Activated T-helper 1 cell treated with anti-CD3 and anti-CD28 coated beads, Interleukin-2, amount 50 U/mL, for 16 hours (primary cell): ENCODE results near the gene ADAMTS15.
A peak's percentile ranks its signal among the peaks of the same experiment; 100 is the strongest.
"Not testable (repeated sequence)": the region's sequence is repeated elsewhere in the genome, so short reads cannot be mapped to it uniquely, and the experiment has no call there.

Experiments used
- DNase-seq, 2 donors: peaks; one replicate each; pipeline ENCODE4 v3.0.0-alpha.2; 2020; ENCODE audit warnings: low read depth in 1 of 2, low spot score in 1 of 2

ADAMTS15 gene

GRCh38 chr11:130434521-130435223 is 13.8 kb upstream of the ADAMTS15 start:
- DNase-seq, result peak; percentile 15 to 30

DNA sequence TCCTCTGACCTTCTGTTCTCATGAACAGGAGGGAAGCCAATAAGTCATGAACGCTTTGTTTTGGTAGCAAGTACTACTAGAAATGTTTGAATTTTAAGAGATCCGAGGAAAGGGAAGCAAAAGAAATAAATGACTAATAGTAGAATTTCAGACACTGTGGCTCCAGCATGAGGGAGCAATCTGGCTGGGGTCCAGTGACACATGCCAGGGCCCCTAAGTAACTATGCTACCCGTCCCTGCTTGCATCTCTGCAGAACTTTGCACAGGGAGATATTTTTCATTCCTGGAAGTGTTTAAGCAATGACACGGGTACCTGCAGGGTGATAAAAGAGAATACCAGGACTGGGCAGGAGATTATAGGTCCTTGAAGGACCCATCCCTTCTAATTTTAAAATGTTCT is 12.8 kb upstream of the ADAMTS15 start:
- no peak for DNase-seq

DNA sequence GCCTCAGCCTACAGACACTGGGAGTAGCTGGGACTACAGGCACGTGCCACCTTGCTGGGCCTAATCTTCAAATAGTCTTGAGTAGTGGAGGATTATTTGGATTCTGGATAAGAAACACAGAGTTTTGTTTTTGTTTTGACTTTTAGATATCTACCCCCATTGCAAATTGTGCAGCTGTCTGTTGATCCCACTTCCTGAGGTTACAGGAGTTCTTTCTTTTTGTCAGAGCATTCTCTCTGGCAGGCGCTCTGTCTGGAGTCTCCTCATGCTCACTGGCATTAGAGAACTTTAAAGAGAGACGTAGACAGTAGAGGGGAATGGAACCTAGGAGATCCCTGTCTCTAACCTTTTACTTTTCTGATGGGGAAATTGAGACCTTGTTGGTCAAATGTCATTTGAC is 12.3 kb upstream of the ADAMTS15 start:
- no peak for DNase-seq

DNA sequence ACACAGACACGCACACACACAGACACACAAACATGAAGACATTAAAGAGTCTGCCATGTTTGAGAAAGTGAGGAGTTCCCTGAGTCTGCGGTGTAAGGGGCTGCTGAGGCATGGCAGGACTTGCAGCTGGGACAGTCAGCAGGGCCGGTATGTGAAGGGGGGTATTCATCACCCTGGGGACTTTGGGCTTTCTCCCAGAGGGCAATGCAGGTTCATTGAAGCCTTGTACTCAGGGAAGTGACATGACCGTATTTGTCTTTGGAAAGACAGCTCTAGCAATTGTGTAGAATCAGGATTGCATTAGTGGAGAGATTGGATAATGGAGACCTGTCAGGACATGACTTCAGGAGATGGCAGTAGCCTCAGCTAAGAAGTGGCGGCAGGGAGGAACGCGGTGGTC is 10.6 kb upstream of the ADAMTS15 start:
- DNase-seq, result no peak

GRCh38 chr11:130438401-130439159 is 9.9 kb upstream of the ADAMTS15 start:
- DNase-seq, result not testable (repeated sequence)

DNA sequence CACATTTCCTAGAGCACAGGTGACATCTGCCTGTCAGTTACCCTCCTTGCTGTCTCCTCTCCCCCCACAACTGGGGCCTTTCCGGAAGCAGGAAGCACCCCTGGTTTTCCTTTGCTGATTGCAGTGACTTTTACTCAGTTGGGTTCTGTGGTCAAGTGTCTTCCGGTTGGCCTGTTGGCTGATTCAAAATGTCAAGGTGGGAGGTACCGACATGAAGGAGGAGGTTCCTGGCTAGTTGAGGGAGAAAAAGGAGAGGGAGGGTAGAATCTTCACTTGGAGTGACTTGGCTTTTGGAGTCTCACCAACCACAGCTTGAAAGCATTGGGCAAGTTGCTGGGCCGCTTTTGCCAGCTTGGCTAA is 9.3 kb upstream of the ADAMTS15 start:
- DNase-seq, result no peak

DNA sequence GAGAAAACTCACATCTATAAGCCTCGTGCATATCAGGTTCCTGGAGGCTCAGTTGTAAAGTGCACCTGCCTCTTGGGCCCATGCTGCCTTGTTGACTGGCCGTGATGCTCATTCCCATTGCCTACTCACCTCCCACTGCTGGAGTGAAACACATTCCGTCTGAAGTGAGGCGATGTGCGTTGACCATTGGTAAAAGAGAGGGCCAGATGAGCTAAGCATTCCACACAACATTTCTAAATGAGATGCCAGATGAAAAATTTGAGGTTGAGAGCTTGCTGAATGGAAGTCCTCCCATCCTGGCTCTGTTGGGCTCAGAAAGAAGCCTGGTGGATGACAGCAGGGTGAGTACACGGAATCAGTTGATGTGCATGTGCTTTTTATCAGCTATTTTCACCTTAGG is 8.6 kb upstream of the ADAMTS15 start:
- no peak for DNase-seq

DNA sequence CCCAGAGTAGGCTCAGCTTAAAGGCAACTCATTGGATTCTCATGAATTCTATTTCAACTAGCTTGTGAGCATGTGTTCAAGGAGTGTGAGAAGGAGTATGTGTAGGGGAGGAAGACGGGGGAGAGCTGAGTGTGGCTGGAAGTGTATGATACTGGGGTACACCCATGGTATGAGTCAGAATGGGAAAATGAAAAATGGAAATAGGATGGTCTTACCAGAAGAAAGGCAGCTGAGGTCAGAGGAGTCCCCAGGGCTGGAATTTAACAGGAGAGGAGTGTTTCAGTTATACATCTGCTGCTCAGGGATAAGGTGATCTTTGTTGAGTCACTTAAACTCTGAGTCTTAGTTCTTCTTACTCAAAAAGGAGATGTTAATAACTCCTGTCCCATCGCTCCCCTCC is 6.7 kb upstream of the ADAMTS15 start:
- no peak for DNase-seq

- DNase-seq, result no peak
These were observed 5.7 kb upstream of the ADAMTS15 start for GRCh38 chr11:130442737-130443136.

- no peak for DNase-seq
These were observed 2.7 kb upstream of the ADAMTS15 start for GRCh38 chr11:130445788-130446187.

DNA sequence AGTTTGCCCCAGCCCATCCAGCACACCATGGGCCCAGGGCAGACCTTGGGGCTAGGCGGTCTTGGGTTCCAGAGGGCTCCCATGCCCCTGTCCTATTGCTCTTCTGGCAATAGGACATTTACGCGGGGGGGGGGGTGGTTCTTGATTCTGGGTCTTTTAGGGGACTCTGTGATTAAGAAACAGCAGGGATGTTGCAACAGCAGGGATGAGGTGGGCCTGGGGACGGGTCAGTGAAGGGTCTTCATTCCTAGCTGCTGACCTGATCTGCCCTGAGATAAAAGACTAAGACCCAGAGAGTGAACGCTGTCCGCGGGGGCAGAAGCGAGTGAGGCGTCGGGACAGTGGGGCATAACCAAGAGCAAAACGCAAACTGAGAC is 418 bp upstream of the ADAMTS15 start:
- no peak for DNase-seq

DNA sequence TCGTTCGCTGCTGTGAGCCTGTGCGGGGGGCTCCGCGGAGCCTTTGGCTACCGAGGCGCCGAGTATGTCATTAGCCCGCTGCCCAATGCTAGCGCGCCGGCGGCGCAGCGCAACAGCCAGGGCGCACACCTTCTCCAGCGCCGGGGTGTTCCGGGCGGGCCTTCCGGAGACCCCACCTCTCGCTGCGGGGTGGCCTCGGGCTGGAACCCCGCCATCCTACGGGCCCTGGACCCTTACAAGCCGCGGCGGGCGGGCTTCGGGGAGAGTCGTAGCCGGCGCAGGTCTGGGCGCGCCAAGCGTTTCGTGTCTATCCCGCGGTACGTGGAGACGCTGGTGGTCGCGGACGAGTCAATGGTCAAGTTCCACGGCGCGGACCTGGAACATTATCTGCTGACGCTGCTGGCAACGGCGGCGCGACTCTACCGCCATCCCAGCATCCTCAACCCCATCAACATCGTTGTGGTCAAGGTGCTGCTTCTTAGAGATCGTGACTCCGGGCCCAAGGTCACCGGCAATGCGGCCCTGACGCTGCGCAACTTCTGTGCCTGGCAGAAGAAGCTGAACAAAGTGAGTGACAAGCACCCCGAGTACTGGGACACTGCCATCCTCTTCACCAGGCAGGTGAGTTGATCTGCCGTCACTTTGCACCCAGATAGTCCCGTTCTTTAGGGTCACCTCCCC is 1.0 kb downstream of the ADAMTS15 start:
- DNase-seq, result no peak

DNA sequence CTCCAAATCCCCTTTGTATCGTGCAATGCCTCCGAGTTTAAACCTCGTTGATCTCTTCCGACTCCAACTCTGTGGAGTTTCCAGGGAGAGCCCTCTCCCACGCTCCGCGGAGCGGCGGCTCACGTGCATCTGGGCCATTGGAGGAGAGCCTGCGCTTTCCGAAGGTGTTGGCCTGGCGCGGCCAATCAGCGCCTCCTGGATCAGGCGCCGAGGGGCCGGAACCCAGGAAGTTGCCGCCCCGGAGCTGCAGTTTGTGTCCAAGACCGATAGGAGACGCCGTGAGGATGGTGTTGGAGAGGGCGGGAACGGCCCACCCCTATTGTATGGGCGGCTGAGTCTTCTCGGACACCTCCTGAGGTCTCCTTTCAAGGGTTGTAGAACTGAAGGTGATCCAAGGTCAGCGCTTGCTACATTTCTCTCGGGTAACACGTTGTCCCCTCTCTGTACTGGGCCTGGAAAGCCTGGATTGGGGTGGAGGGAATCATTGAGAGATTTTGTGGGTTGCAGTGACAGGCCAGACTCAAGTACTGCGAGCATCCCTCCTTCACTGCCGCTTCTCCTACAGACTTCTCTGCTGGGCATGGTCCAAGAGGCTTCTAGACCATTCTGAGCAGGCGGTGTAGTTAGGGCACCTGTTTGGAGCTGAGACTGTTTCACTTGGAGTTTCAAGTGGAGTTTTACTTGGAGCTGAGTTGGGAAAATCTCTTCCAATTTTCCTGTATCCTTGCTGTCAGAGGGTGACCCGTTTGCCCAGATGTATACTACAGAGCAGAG is 1.7 kb downstream of the ADAMTS15 start:
- no peak for DNase-seq

- no peak for DNase-seq
These were observed 3.0 kb downstream of the ADAMTS15 start for GRCh38 chr11:130451231-130452019.

GRCh38 chr11:130452176-130452575 is 3.7 kb downstream of the ADAMTS15 start:
- no peak for DNase-seq

DNA sequence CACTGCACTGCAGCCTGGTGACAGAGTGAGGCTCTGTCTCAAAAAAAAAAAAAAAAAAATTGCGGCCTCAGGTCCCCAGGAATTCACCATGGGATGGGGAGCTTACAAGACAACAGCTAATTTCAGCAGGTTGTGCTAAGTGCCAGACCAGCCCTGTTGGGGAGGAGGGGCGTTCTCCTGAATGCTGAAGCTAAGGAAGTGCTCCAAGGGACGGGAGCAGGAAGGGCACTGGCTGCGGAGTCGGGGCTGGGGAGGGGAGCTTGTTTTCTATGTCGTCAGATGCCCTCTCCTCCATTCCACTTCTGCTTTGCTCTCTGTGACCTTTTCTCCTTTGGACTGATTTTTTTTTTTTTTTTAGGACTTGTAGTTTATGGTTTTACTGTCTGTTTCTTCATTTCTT is 4.5 kb downstream of the ADAMTS15 start:
- no peak for DNase-seq

- DNase-seq, result no peak
These were observed 6.2 kb downstream of the ADAMTS15 start for GRCh38 chr11:130454491-130455252.

DNA sequence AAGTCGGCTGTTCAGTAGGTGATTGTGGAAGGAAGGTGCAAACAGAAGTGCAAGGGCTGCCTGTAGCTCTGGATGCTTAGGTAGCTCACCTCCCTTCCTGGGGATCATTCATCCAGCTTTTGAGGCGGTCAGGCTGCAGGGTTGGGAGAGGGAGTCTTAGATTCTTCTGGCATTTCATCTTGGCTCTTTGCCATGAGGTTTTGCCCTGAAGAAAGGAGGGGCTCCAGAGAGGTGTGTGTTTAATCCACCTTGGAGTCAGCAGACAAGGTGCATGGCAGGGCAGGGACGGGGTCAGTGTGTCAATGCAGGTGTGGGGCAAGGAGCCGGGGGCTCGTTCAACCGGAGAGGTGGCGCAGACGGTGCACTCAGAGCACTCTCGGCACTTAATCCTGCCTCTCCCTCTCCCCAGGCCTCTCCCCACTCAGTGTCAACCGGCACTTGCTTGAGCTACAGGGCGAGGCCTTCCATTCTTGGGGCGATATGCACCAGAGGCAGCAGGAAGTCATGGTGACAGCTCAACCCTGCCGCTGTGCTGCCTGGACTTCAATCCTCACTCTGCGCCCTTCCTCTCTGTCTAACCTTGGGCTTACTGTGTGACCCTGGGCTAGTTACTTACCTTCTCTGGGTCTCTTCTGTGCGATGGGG is 7.2 kb downstream of the ADAMTS15 start:
- DNase-seq, result no peak

- no peak for DNase-seq
These were observed 7.8 kb downstream of the ADAMTS15 start for GRCh38 chr11:130456286-130456685.
